Activated T-helper 1 cell treated with anti-CD3 and anti-CD28 coated beads, Interleukin-12 subunit alpha, Interleukin-12 subunit beta, Interleukin-2, Interleukin-4 antibody, amounts not matched to agents 30 ng/mL and 10 ng/mL and 1 ng/mL, durations not matched to agents 14 hours and 24 hours and 36 hours (primary cell): ENCODE results near the gene CWC15. TPM values are rescaled to one million over a fixed set of nuclear protein-coding genes. Genes with fewer than 3 reads are reported as not detected.
"Not testable (repeated sequence)": the region's sequence is repeated elsewhere in the genome, so short reads cannot be mapped to it uniquely, and the experiment has no call there.

Experiments used
- DNase-seq: peaks from one replicate; pipeline ENCODE4 v3.0.0; 2021; ENCODE audit warnings: low spot score
- H3K27ac Mint-ChIP-seq: one replicate; pipeline ENCODE4 v1.8.0; 2021; ENCODE audit warnings: mild to moderate bottlenecking, mixed read lengths
- H3K27me3 Mint-ChIP-seq: one replicate; pipeline ENCODE4 v1.8.0; 2022; ENCODE audit warnings: mild to moderate bottlenecking, moderate library complexity, mixed read lengths; ENCODE audit not compliant: insufficient read depth
- H3K36me3 Mint-ChIP-seq: one replicate; pipeline ENCODE4 v1.8.0; 2021; ENCODE audit warnings: low read depth, mixed read lengths
- H3K4me1 Mint-ChIP-seq: one replicate; pipeline ENCODE4 v1.8.0; 2021; ENCODE audit warnings: low read depth, mixed read lengths
- H3K4me3 Mint-ChIP-seq: one replicate; pipeline ENCODE4 v1.8.0; 2021; ENCODE audit warnings: mild to moderate bottlenecking, moderate library complexity, mixed read lengths
- H3K9me3 Mint-ChIP-seq: one replicate; pipeline ENCODE4 v1.8.0; 2021; ENCODE audit warnings: mixed read lengths
- intact Hi-C: fragments of 100-400 bp; cut with micrococcal nuclease; formaldehyde crosslinking; loops from one replicate; pipeline ENCODE4 v1.15.1; 2024
- total RNA-seq: library from RNA; stranded (reverse); gene quantifications from 2 replicates; pipeline ENCODE4 v1.2.3, GENCODE V29; 2022

The CWC15 gene
- total RNA-seq, 1 donor from 2014 or later = 101 TPM

GRCh38 chr11:94924612-94925011, 48.7 kb downstream of the CWC15 start:
- Mint-ChIP-seq H3K9me3 (peaks cover 14% of the 10 kb centered on the region), H3K4me1 (peaks cover 23% of the 10 kb centered on the region), H3K27ac (peak overlapping the region; percentile 64), H3K4me3 (peak overlapping the region; percentile 25), H3K27me3 (peaks cover 4% of the 10 kb centered on the region), H3K36me3 (peaks cover 5% of the 10 kb centered on the region)
- DNase-seq = no peak
- intact Hi-C loops = no loop called here

- Mint-ChIP-seq H3K27ac (peak overlapping the region; percentile 52), H3K4me3 (no peak overlapping the region), H3K4me1 (peaks cover 23% of the 10 kb centered on the region), H3K36me3 (peaks cover 5% of the 10 kb centered on the region), H3K9me3 (peaks cover 14% of the 10 kb centered on the region), H3K27me3 (peaks cover 4% of the 10 kb centered on the region)
- no peak for DNase-seq
- intact Hi-C loops = no loop called here
Measured at GRCh38 chr11:94924171-94924572, 49.2 kb downstream of the CWC15 start.

GRCh38 chr11:94923004-94923334, 50.4 kb downstream of the CWC15 start:
- Mint-ChIP-seq H3K27me3 (peaks cover 4% of the 10 kb centered on the region), H3K4me1 (peaks cover 23% of the 10 kb centered on the region), H3K27ac (no peak overlapping the region), H3K36me3 (peaks cover 5% of the 10 kb centered on the region), H3K4me3 (no peak overlapping the region), H3K9me3 (peaks cover 14% of the 10 kb centered on the region)
- intact Hi-C loops = no loop called here
- no peak for DNase-seq

- H3K9me3 Mint-ChIP-seq = peaks cover 14% of the 10 kb centered on the region
- intact Hi-C loops = no loop called here
- H3K4me3 Mint-ChIP-seq = no peak overlapping the region
- peaks cover 23% of the 10 kb centered on the region for H3K4me1 Mint-ChIP-seq
- H3K27me3 Mint-ChIP-seq = peaks cover 4% of the 10 kb centered on the region
- no peak for DNase-seq
- peaks cover 5% of the 10 kb centered on the region for H3K36me3 Mint-ChIP-seq
- no peak overlapping the region for H3K27ac Mint-ChIP-seq
Measured at GRCh38 chr11:94922321-94923003, 50.9 kb downstream of the CWC15 start.

- Mint-ChIP-seq H3K4me3 (no peak overlapping the region), H3K4me1 (peaks cover 15% of the 10 kb centered on the region), H3K27ac (no peak overlapping the region), H3K27me3 (peaks cover 6% of the 10 kb centered on the region), H3K9me3 (peaks cover 6% of the 10 kb centered on the region), H3K36me3 (peaks cover 5% of the 10 kb centered on the region)
- no peak for DNase-seq
- intact Hi-C loops = no loop called here
Measured at GRCh38 chr11:94920311-94920710, 53.0 kb downstream of the CWC15 start.

GRCh38 chr11:94913718-94914394, 59.5 kb downstream of the CWC15 start:
- H3K36me3 Mint-ChIP-seq, intact Hi-C loops, H3K4me1 Mint-ChIP-seq, H3K4me3 Mint-ChIP-seq, H3K9me3 Mint-ChIP-seq, H3K27me3 Mint-ChIP-seq, H3K27ac Mint-ChIP-seq, DNase-seq: not testable (repeated sequence)

- intact Hi-C loops = no loop called here
- Mint-ChIP-seq H3K27ac (no peak overlapping the region), H3K36me3 (no peaks in the 10 kb centered on the region), H3K4me1 (no peaks in the 10 kb centered on the region), H3K4me3 (no peak overlapping the region), H3K27me3 (peaks cover 1% of the 10 kb centered on the region), H3K9me3 (no peaks in the 10 kb centered on the region)
- no peak for DNase-seq
Measured at GRCh38 chr11:94912806-94913205, 60.5 kb downstream of the CWC15 start.

Other genes starting within 250 kb of the CWC15 start
- 4.4 and 4.9 TPM in 2 replicates for gene AMOTL1, start 205.2 kb downstream of the CWC15 start, total RNA-seq
- 1.1 TPM in 2 replicates for gene KDM4D, start 153 bp upstream of the CWC15 start, total RNA-seq
- gene KDM4E, start 51.7 kb upstream of the CWC15 start, total RNA-seq = not detected in 2 replicates
- gene KDM4F, start 75.9 kb upstream of the CWC15 start, total RNA-seq = not detected in 2 replicates
- 53.1 and 58.2 TPM in 2 replicates for gene SRSF8, start 93.4 kb upstream of the CWC15 start, total RNA-seq
- gene ENDOD1, start 116.3 kb upstream of the CWC15 start, total RNA-seq = 33.8 and 34.3 TPM in 2 replicates